Renal pelvis (tissue), 12 donors: Measurements from ENCODE around the gene PRADC1. TPM values are rescaled to one million over a fixed set of nuclear protein-coding genes. Genes with fewer than 3 reads are reported as not detected.
A peak's percentile ranks its signal among the peaks of the same experiment; 100 is the strongest.
"Not testable (repeated sequence)": the region's sequence is repeated elsewhere in the genome, so short reads cannot be mapped to it uniquely, and the experiment has no call there.

Experiments
- DNase-seq: peaks from one replicate; pipeline ENCODE4 v3.0.0-alpha.2; 2013
- long read RNA-seq, 16 experiments: transcript quantifications; one replicate each; lab custom pipeline, GENCODE V29; 2026
- polyA plus RNA-seq, 3 donors: library from polyadenylated mRNA; unstranded; fragments of 120-200 nt; gene quantifications; one replicate each; pipeline ENCODE4 v1.2.1, GENCODE V29; 2013; ENCODE audit not compliant: insufficient read length in 3 of 3

Gene PRADC1
- 10 to 100 TPM; 13.3 to 17.0 (median 14.8) TPM for polyA plus RNA-seq
- long read RNA-seq, donor 1, transcript PRADC1-201 (5 exons, 1,083 nt): major isoform, 17 of 27 reads
- long read RNA-seq, donor 1, partial matches to known transcripts: 10 of 27 reads
- long read RNA-seq, donor 1, other reads (novel, unspliced or antisense): 0 of 27 reads
- long read RNA-seq, donor 2, transcript PRADC1-201 (5 exons, 1,083 nt): major isoform, 17 of 27 reads
- long read RNA-seq, donor 2, partial matches to known transcripts: 10 of 27 reads
- long read RNA-seq, donor 2, other reads (novel, unspliced or antisense): 0 of 27 reads
- long read RNA-seq, donor 3, transcript PRADC1-201 (5 exons, 1,083 nt): major isoform, 14 of 19 reads
- long read RNA-seq, donor 3, partial matches to known transcripts: 5 of 19 reads
- long read RNA-seq, donor 3, other reads (novel, unspliced or antisense): 0 of 19 reads
- long read RNA-seq, donor 4, transcript PRADC1-201 (5 exons, 1,083 nt): major isoform, 26 of 39 reads
- long read RNA-seq, donor 4, partial matches to known transcripts: 12 of 39 reads
- long read RNA-seq, donor 4, other reads (novel, unspliced or antisense): 0 of 39 reads
- long read RNA-seq, donor 5, transcript PRADC1-201 (5 exons, 1,083 nt): major isoform, 7 of 14 reads
- long read RNA-seq, donor 5, partial matches to known transcripts: 6 of 14 reads
- long read RNA-seq, donor 5, other reads (novel, unspliced or antisense): 0 of 14 reads
- long read RNA-seq, donor 6, transcript PRADC1-201 (5 exons, 1,083 nt): major isoform, 7 of 18 reads
- long read RNA-seq, donor 6, partial matches to known transcripts: 11 of 18 reads
- long read RNA-seq, donor 6, other reads (novel, unspliced or antisense): 0 of 18 reads
- long read RNA-seq, donor 7, transcript PRADC1-201 (5 exons, 1,083 nt): major isoform, 16 of 41 reads
- long read RNA-seq, donor 7, partial matches to known transcripts: 25 of 41 reads
- long read RNA-seq, donor 7, other reads (novel, unspliced or antisense): 0 of 41 reads
- long read RNA-seq, donor 8, partial matches to known transcripts: 0 of 5 reads
- long read RNA-seq, donor 8, other reads (novel, unspliced or antisense): 0 of 5 reads
- long read RNA-seq, donor 9, transcript PRADC1-201 (5 exons, 1,083 nt): major isoform, 25 of 25 reads
- long read RNA-seq, donor 9, partial matches to known transcripts: 0 of 25 reads
- long read RNA-seq, donor 9, other reads (novel, unspliced or antisense): 0 of 25 reads
- long read RNA-seq, donor 10, transcript PRADC1-201 (5 exons, 1,083 nt): major isoform, 11 of 19 reads
- long read RNA-seq, donor 10, partial matches to known transcripts: 7 of 19 reads
- long read RNA-seq, donor 10, other reads (novel, unspliced or antisense): 0 of 19 reads
- long read RNA-seq, donor 11, transcript PRADC1-201 (5 exons, 1,083 nt): major isoform, 10 of 128 reads
- long read RNA-seq, donor 11, partial matches to known transcripts: 69 of 128 reads
- long read RNA-seq, donor 11, other reads (novel, unspliced or antisense): 49 of 128 reads
- long read RNA-seq, donor 12, transcript PRADC1-201 (5 exons, 1,083 nt): major isoform, 11 of 11 reads
- long read RNA-seq, donor 12, partial matches to known transcripts: 0 of 11 reads
- long read RNA-seq, donor 12, other reads (novel, unspliced or antisense): 0 of 11 reads
- long read RNA-seq, donor 13, transcript PRADC1-201 (5 exons, 1,083 nt): major isoform, 8 of 163 reads
- long read RNA-seq, donor 13, partial matches to known transcripts: 107 of 163 reads
- long read RNA-seq, donor 13, other reads (novel, unspliced or antisense): 46 of 163 reads
- long read RNA-seq, donor 14: 0 reads
- long read RNA-seq, donor 15, transcript PRADC1-201 (5 exons, 1,083 nt): major isoform, 22 of 33 reads
- long read RNA-seq, donor 15, partial matches to known transcripts: 11 of 33 reads
- long read RNA-seq, donor 15, other reads (novel, unspliced or antisense): 0 of 33 reads
- long read RNA-seq, donor 16, transcript PRADC1-201 (5 exons, 1,083 nt): major isoform, 18 of 23 reads
- long read RNA-seq, donor 16, partial matches to known transcripts: 5 of 23 reads
- long read RNA-seq, donor 16, other reads (novel, unspliced or antisense): 0 of 23 reads

DNA sequence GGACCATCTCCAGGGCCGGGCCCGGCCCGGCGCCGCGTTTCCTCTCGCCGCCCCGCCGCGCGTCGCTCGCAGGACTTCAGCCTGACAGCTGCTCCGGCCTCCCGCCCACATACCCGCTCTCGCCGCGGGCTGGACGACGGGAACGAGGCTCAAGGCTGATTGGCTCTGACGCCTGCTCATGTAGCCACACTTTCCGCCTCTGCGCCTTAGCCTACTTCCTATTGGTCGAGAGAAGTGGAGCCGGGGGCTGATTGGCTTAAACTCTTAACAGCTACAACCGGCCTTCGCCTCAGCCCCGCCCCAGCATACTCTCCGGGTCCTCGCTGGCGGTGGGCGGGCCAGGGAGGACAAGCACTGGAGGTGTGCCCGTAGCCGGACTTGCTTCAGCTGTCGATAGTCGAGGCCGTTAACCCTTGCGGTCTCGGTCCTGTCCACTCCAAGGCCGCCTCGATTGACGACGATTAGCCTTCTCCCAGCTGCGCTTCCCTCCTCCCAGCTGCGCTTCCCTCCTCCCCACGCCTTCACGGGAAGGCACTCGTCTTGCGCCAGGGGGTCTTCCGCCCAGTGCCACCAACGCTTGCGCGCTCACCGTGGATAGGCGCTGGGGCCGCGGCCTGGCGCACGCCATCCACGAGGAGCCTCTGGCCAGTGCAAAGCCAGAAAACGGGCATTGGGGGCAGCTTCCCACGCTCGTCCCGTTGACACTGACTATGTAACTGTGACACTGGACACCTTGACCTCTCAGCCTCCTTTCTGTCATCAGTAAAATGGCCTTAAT lies at the start of gene PRADC1:
PRADC1 (minus strand) TSS at position 86 of the 778 bp plus-strand sequence; CDS start at position 7, 79 bp downstream.
- DNase-seq: peak; percentile 100

- no peak for DNase-seq
Observed at GRCh38 chr2:73281244-73281643, 48.2 kb upstream of the PRADC1 start.

DNA sequence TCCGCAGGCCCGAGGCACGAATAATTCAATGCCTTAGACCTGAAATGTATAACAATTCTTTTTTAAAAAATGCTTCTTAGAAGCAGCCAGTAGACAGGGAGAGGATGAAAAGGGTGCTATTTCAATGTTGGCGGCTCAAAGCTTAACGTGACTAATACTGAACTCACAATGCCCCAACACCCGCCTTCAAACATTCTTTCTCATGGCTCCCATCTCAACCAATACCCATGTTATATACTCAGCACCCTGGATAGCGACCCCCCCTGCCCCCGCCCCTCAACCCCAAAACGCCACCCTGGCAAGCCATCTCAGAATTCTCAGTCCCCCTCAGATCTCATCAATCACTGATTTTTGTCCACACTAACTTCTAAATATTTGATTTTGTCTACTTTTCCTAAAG lies 46.8 kb upstream of the PRADC1 start:
- DNase-seq: no peak

GRCh38 chr2:73272270-73272669 lies 39.2 kb upstream of the PRADC1 start:
- no peak for DNase-seq

- DNase-seq: no peak
Observed at GRCh38 chr2:73269686-73270465, 36.8 kb upstream of the PRADC1 start.

DNA sequence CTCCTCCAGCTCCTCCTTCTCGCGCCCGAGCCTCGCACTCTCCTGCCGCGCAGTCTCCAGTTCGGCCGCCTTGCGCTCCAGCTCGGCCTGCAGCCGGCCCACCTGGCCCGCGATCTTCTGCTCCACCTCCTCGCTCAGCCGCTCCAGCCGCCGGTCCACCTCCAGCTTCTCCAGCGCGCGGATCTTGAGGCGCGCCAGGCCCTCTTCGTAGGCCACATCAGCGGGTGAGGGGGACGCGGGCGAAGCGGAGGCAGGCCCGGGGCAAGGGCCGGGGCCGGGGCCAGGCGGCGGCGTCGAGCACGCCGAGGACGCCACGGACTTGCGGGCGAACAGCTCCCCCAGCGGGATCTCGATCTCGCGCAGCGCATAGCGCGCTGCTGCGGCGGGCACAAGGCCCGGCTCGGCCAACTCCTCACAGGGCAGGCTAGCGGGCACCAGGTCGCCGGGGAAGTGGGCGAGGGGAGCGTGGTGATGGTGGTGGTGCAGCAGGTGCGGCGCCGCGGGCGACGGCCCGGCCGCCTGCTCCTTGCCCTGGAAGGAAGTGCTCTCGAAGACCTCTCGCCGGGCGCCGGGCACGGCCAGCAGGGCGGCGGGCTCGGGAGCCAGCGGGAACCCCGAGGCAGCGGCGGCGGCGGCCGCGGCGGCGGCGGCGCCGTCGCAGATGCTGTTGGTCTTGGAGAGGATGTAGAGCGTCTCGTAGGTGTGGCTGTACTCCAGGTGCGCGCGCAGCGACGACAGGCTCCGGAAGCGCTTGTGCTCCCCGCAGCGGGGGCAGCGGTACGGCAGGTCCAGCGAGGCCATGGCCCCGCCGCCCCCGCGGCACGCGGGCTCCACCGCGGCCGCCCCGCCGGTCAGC lies 36.0 kb upstream of the PRADC1 start:
- peak; percentile 30 for DNase-seq

- no peak for DNase-seq
Observed at GRCh38 chr2:73268366-73268829, 35.4 kb upstream of the PRADC1 start.

- DNase-seq: no peak
Observed at GRCh38 chr2:73267008-73267407, 34.0 kb upstream of the PRADC1 start.

DNA sequence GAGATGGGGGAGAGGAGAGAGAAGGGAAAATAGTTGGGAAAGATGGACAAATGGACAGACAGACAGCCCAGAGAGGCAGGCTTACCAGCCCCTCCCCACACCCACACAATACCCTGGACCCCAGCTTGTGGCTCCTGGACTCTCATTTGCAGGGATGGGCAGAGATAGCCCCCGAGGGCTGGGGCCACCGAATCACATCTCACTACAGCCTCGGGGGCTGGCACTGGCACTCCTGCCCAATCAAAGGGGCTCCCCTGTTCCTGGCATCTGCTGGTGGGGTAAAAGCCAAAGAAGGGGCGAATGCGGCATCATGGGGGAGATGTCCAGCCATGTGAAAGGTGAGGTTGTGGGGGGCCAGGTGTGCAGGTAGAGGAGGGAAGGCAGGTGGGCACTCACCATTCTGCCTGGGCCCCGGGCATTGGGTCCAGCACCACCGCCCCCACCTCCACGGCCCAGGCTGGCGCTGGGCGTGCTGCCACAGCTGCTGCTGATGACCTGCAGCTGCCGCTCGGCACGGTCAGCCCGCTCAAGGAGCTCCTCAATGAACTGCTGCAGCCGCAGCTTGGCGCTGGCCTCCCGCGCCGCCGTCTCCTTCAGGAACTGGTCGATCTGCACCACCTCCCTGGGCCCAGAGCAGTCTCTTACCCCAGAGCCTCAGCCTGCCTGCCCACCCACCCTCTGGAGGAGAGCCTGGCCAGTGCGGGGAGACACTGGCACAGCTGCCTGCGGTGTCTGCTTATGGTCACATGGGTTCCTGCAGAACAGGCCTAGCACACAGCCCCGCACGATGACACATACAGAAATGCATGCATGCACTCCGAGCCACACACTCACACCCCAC lies 33.2 kb upstream of the PRADC1 start:
- no peak for DNase-seq

DNA sequence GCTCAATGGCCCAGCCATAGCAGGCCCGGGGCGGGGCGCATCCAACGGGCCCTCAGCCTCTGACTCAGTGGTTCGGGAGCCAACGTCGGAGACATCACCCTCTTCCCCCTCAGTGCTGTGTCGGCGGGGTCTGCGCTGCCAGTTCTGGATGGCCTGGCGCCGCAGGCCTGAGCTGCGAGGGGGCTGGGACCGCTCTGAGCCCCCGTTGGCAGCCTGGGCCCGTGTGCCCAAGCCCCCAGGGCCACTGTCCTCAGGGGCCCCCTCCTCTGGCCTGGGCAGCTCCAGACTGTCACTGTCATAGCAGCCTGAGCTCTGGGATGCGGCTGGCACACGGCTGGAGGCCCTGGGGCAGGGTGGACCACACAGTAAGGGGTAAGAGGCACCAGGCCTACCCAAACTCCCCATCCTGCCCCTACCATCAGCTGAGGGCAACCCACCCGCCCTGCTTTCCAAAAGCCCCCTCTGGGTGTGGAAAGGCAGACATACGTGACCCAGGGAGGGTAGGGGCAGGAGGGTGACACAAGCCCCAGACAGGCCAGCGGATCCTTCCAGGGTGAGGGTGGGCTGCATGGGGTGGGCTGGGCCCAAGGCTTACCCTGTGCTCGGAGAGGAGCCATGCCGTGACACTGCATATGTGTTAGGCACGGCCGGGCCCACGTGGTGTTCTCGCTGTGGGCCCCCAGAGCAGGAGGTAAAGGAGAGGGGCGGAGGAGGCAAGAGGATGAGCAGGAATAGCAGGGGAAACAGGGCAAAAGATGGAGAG lies 32.4 kb upstream of the PRADC1 start:
- no peak for DNase-seq

DNA sequence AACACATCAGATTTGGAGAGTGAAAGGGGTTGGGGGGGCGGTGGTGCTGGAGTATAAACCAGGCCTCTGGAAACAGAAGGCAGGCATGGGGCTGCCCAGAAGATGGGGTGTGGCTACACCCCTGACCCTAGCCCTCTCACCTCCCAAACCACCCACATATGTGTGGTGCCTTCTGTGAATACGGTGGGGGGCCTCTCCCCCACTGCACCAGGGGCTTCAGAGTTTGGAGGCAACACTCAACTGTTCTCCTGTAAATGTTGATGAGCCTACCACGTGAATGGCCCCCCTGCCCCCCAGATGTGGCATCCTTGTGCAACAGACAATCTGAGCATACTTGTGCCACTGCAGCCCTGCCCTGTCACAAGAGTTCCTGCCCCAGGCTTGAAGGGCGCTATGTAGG lies 31.7 kb upstream of the PRADC1 start:
- DNase-seq: no peak

- DNase-seq: no peak
Observed at GRCh38 chr2:73264332-73264606, 31.2 kb upstream of the PRADC1 start.

DNA sequence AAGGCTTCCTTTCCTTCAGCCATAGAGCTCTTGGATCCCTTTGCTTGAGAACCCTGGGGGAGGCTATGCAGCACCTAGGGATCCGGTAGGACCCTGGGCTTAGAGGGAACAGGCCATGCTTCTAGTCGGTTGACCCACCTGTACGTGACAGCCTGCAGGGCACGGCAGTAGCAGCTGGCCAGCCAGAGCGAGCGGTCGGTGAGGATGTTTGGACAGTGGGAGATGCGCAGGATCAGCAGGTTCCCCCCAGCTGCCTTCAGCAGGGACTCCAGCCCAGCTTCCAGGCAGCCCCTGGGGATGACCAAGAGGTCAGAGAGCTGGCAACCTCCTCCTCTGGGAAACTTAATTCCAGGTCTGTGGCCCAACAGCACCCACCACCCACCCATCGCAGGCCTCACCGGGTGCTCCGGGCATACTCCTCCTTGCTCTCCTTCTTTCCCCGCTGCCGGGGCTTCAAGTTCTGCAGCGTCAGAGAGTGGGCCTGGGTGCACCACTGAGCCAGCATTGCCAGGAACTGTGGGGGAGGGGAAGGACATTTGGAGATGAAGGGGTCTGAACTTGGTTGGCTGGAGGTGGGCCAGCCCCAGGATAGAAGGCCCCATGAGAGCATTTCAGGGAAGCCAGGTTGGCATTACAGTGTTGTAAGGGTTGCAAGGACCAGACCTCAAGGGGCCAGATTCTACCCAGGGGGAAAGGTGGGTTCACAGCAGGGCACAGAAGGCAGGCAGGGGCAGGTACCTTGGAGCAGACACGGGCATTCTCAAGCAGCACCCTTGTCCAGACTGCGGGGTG lies 30.7 kb upstream of the PRADC1 start:
- DNase-seq: no peak

- DNase-seq: not testable (repeated sequence)
Observed at GRCh38 chr2:73262691-73263429, 29.8 kb upstream of the PRADC1 start.
